Mucosa of gallbladder (tissue), 1 donor: ENCODE measurements around the gene PCARE. TPM values are rescaled to one million over a fixed set of nuclear protein-coding genes. Genes with fewer than 3 reads are reported as not detected.

Experiments used
- DNase-seq: peaks from one replicate; pipeline ENCODE4 v3.0.0-alpha.2; 2020; ENCODE audit warnings: low spot score
- total RNA-seq: library from RNA; stranded (reverse); gene quantifications from one replicate; pipeline ENCODE4 v1.2.1, GENCODE V29; 2021
- donor health status: DM: no; HTN: no; CAD: no.

The PCARE gene
- total RNA-seq, 1 donor from 2014 or later, result not detected

- no peak for DNase-seq
Observed at GRCh38 chr2:29063646-29064345, 10.5 kb downstream of the PCARE start.

DNA sequence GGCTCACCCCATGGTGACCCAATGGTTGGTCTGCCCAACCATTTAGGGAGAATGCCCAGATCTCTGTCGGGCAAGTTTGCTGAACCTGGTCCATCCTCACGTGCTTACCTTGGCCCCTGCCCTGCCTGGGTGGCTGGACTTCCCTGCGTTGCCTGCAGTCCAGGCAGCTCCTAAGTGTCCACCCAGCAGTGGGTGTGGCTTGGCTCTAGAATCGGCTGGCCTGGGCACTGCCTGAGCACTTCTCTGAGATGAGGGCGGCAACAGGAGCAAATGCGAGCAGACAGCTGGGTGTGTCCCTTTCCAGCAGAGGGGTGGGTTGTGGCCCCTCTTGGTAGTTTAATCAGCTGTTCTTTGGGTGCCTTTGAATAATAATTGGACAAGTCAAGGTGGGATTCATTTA, 11.3 kb downstream of the PCARE start:
- DNase-seq, result peak; percentile 37

DNA sequence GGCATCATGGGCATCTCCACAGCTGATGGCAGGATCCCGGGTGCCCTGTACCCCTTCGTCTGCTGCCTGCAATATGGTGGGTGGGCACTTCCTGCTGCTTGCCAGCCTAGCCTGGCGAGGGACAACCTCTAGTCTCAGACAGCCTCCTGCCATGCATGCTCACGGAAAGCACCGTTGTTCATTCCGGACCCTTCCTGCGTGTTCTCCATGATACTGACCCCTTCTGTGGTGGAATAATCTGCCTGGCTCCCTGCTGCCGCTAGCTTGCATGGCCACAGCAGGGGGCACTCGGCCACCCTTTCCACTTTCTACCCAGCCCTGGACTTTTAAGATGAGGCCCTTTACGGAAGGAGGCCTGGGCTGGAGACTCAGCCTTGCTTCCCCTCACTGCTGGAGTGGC, 12.0 kb downstream of the PCARE start:
- DNase-seq, result no peak

- DNase-seq, result no peak
Observed at GRCh38 chr2:29061616-29062015, 12.7 kb downstream of the PCARE start.

DNA sequence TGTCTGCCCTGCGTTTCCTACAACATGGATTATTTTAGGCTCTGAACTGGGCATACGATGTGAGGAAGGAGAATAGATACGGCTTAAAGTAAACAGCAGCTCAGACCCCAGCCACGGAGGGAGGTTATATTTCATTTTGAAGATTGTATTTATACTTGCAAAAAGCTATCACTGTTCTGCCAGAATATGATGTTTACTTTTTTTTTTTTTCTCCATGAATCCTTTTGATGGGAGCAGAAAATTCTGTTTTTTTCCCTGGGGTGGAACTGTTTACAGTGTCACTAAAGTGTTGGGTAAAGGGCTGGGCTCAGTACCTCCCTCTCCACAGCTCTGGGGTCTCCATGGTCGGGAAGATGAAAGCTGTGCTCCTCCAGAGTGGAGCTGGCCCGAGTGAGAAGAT, 13.1 kb downstream of the PCARE start:
- no peak for DNase-seq

DNA sequence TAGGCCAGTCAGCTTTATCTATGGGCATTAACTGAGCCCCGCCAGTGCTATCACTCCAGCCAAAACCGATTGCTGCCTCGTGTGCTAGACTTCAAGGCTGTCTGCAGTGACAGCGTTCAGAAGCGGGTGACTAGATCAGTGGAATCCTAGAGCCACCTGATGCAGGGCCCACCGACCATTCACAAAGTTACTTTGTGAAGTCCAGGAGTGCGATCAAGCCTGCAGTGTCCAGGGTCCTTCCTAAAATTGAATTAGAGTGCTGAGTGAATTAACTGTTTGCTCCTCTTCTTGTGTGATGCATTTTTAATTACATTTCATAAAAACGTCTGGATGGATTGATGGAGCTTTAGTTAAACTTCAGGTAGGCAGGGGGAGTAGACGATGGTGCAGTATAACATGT, 13.9 kb downstream of the PCARE start:
- DNase-seq, result no peak

DNA sequence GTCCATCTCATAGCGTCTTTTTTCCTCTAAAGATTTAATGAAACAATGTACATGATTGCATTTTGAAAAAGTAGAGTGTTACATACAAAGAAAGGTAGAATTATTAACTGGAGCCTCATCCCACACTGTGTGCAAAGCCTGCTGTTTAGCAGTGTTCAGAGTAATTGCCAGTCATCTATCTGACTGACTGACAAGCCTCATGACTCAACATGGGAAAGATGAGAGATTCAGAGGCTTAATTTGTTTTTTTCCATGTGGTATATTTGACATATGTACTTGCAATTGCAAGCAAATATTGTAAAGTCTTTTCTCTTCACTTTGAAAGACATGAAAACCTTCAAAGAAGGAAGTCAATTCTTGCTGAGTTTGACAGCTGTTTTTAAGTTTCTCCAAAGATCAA, 14.7 kb downstream of the PCARE start:
- DNase-seq, result no peak

GRCh38 chr2:29057006-29057405, 17.3 kb downstream of the PCARE start:
- DNase-seq, result no peak

DNA sequence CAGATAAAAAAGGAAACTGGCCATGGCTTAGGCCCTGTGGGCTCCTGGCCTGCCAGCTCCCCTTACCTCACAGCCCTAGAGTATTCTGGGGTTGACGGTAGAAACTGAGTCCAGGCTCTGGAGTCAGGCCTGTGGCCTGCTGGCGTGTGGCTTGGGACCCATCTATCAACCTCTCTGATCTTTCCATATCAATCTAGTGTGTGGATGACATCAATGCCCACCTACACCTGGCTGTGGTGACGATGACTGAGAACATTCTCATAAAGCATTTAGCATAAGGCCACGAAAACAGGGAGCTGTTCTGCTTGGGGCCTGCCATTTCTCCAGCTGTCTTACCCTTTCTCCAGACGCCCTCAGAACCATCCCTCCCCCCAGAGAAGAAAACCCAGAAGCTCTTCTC, 17.9 kb downstream of the PCARE start:
- DNase-seq, result no peak

DNA sequence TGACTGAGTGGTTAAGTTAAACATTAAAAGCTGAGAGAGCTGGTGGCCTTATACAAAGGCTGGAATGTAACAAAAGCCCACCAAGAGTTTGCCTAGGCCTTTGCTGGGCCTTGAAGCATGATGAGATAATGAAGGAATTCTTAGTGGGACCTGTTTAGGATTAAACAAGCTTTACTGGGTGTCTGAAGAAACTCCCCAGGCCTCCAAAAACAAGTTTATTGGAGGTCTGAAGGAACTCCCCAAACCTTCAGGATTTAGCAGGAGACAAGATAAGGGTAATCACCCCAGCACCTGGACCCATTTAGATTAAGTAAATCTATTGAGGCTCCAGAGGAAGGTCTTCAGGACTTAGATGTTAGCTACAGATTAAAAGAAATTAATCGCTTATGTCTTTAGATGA, 18.7 kb downstream of the PCARE start:
- no peak for DNase-seq

GRCh38 chr2:29054430-29054829, 19.9 kb downstream of the PCARE start:
- DNase-seq, result no peak

GRCh38 chr2:29053670-29054400, 20.5 kb downstream of the PCARE start:
- no peak for DNase-seq

DNA sequence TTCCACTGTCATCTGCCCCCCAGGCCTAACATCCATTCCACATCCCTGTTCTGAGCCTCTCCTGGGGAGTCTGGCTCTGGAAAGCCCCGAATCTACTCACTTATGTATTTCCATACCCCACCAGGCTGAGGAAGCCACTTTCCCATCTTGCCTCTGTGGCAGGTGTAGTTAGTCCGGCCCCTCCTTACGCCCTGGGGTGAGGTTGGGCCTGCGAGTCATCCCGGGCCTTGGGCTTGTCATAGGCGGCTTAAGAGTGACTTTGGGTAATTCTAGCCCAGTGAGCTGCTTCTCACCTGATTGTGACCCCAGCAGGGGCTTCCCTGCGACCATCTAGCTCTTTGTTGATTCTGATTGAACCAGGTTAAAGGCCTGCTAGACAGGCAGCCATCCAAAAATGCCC, 21.1 kb downstream of the PCARE start:
- no peak for DNase-seq

GRCh38 chr2:29052807-29053206, 21.5 kb downstream of the PCARE start:
- DNase-seq, result no peak

GRCh38 chr2:29051730-29052129, 22.6 kb downstream of the PCARE start:
- no peak for DNase-seq

- no peak for DNase-seq
Observed at GRCh38 chr2:29050591-29050990, 23.7 kb downstream of the PCARE start.

- no peak for DNase-seq
Observed at GRCh38 chr2:29047083-29047845, 27.1 kb downstream of the PCARE start.

DNA sequence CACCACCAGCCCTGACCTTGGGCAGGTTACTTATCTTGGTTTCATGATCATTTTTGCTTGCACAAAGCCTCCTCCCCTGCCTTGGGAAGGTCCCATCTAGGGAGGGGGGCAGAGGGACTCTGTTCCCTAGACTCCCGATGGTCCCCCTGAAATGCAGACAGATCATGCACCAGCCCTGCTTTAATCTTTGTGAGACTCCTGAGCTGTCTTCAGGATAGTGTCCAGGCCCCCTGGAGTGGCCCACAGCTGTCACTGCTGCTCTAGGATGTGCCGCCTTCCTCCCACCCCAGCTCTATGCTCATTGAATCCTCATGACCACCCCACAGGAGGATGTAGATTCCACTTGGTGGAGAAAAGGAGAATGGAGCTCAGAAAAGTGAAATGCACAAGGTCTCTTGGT, 28.0 kb downstream of the PCARE start:
- no peak for DNase-seq

DNA sequence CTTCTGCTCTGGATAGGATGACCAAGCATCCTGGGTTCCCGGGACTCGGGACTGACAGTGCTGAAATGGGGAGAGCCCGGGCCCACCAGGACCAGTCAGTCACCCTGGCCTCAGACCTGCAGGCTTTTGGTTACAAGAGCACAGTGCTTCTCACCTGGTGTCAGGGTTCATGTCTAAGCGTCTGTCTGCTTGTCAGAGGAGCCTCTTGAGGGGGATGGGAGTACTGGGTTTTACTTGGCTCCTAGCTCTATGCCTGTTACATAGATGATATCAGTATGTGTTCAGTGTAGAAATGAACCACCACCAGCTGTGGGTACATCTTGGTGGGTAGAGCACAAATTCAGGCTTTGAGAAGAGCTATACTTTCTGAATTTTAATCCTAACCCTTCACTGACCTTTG, 29.9 kb downstream of the PCARE start:
- no peak for DNase-seq

DNA sequence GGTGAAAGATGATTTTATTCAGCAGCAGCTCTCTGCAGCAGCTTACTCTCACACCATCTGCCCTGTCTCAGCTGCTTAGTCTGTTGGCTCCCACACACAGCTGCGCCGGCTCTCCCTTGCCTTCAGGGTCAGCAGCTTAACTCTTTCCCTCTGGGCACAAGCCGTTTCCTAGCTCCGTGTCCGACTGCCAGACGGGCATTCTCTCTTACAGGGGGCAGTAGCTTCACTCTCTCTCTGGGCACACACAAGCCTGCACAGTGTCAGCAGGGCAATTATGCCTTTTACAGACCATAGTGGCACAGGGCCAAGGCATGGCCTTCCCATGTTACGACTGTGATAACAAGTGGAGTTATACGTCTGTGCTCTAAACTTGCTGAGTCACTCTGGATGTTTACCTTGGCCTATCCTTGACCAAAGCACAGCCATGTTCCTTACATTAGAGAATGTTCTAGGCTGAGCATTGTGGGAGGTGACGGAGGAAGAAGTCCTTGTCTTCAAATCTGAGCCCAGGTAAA, 31.7 kb downstream of the PCARE start:
- no peak for DNase-seq

GRCh38 chr2:29041161-29041660, 33.1 kb downstream of the PCARE start:
- DNase-seq, result no peak

GRCh38 chr2:29040552-29040951, 33.8 kb downstream of the PCARE start:
- no peak for DNase-seq
